Testis (tissue), 3 donors: ENCODE data around the gene VRK1. TPM values are rescaled to one million over a fixed set of nuclear protein-coding genes. Genes with fewer than 3 reads are reported as not detected.

Experiments used
- DNase-seq: peaks from one replicate; pipeline ENCODE4 v3.0.0-alpha.2; 2019
- H3K27ac ChIP-seq, 2 donors: fragments of 200-600 bp; sonication (generic); one replicate each; pipeline ENCODE4 v1.5.1; 2019
- H3K27me3 ChIP-seq: fragments of 200-600 bp; sonication (generic); one replicate; pipeline ENCODE4 v1.5.1; 2019
- H3K36me3 ChIP-seq: fragments of 200-600 bp; sonication (generic); one replicate; pipeline ENCODE4 v1.5.1; 2017; ENCODE audit warnings: low read depth; ENCODE audit errors: missing control alignments
- H3K4me1 ChIP-seq: fragments of 200-600 bp; sonication (generic); one replicate; pipeline ENCODE4 v1.5.1; 2019
- H3K4me3 ChIP-seq, 2 donors: fragments of 200-600 bp; sonication (generic); one replicate each; pipeline ENCODE4 v1.5.1; 2017 to 2019
- H3K9me3 ChIP-seq: fragments of 200-600 bp; sonication (generic); one replicate; pipeline ENCODE4 v1.5.1; 2017
- CTCF ChIP-seq, 3 experiments: fragments of 450-650 bp in 2 of 3; fragments of 200-600 bp in 1 of 3; sonication (generic) in 1 of 3; IDR thresholded peaks; one replicate each; pipeline ENCODE4 v1.5.1; 2016 to 2019; ENCODE audit warnings: antibody characterized with exemption in 3 of 3, mild to moderate bottlenecking in 2 of 3, moderate library complexity in 1 of 3
- POLR2A ChIP-seq: fragments of 450-650 bp; IDR thresholded peaks from one replicate; pipeline ENCODE4 v1.6.1; 2017; ENCODE audit warnings: antibody characterized with exemption, mild to moderate bottlenecking, moderate library complexity
- WGBS, 2 donors: methylation state at CpG; one replicate each; pipeline ENCODE4 v1.1.5; 2018; 5-methylcytosine and 5-hydroxymethylcytosine counted together
- intact Hi-C: fragments of 100-400 bp; cut with DNase I; formaldehyde crosslinking; loops from one replicate; pipeline ENCODE4 v1.15.1; 2023; ENCODE audit warnings: low total_unique reads
- polyA plus RNA-seq: library from polyadenylated mRNA; stranded (reverse); fragments of 350-450 nt; fragmentation: Illumina TruSeq; extraction: RNeasy Lipid Tissue Mini Kit (QIAGEN cat#74804); gene quantifications from one replicate; pipeline ENCODE4 v1.2.3, GENCODE V29; 2014; ENCODE audit warnings: low read depth, low replicate concordance; ENCODE audit not compliant: insufficient read depth
- total RNA-seq, 2 donors: library from RNA; depleted of rRNA; stranded (reverse); fragments of >200 nt; gene quantifications; one replicate each; pipeline ENCODE4 v1.2.3, GENCODE V29; 2016

Gene VRK1
- total and polyA plus RNA-seq, 3 donors from 2014 or later = 44.7 to 52.0 (median 49.2) TPM

GRCh38 chr14:96772929-96773328, 24.3 kb upstream of the VRK1 start:
- peaks cover 14% of the 10 kb centered on the region for H3K4me1 ChIP-seq
- no peaks in the 10 kb centered on the region for H3K27me3 ChIP-seq
- no peak overlapping the region for H3K4me3 ChIP-seq
- no peaks in the 10 kb centered on the region for H3K9me3 ChIP-seq
- no peak overlapping the region for H3K27ac ChIP-seq
- no peak for DNase-seq
- no peaks in the 10 kb centered on the region for H3K36me3 ChIP-seq
- 85 to 88% methylated on average over 5 of the region's 5 CpGs for WGBS, 2 donors
- intact Hi-C loops = no loop called here
- no peak for TF ChIP-seq CTCF (IDR thresholded peaks at IDR 0.05)

DNA sequence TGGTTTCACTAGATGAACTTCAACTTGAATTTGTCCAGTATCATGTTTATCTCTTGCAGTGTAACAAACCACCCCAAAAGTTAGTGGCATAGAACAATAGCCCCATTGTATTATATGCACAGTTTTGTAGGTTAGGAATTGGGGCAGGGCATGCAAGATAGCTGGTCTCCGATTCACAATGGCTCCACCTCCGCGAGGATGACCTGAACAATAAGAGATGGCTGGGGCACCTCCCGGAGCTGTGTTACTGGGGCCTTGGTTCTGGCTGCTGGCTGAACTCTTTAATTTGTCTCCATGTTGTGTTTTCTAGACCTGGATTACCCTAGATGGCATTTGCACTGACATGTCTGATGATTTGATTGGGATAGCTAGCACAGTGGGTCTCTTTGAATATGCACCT, 20.4 kb upstream of the VRK1 start:
- Histone ChIP-seq H3K4me1 (peaks cover 14% of the 10 kb centered on the region), H3K27me3 (no peaks in the 10 kb centered on the region), H3K27ac (peak overlapping the region in 1 of 2 donors; percentile 45), H3K36me3 (no peaks in the 10 kb centered on the region), H3K4me3 (no peak overlapping the region), H3K9me3 (no peaks in the 10 kb centered on the region)
- 62 to 77% methylated on average over 4 of the region's 4 CpGs for WGBS, 2 donors
- DNase-seq = peak; percentile 80
- intact Hi-C loops = no loop called here
- TF ChIP-seq POLR2A (no peak), CTCF (IDR thresholded peaks at IDR 0.05) (no peak)

DNA sequence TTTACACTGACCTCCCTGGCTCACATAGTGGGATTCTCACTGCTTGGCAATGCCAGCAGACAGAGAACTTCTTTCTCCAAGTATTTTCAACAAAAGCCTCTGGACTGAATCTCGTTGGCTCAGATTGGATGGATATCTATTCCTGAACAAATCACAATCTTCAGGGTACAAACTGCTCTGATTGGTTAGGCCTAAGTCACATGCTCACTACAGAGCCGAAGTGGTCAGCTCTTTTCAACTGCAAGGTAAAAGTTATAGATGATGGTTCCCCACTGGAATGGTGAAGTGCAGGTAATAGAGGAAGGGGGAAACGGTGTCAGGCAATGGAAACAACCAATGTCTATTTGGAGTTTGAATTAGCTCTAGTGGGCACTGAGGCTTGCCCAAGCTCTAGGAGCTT, 16.7 kb upstream of the VRK1 start:
- TF ChIP-seq CTCF (IDR thresholded peaks at IDR 0.05) (no peak), POLR2A (no peak)
- intact Hi-C loops = no loop called here
- H3K4me3 ChIP-seq = no peak overlapping the region
- H3K36me3 ChIP-seq = no peaks in the 10 kb centered on the region
- WGBS, 2 donors = 89 to 90% methylated on average over 3 of the region's 3 CpGs
- peaks cover 13% of the 10 kb centered on the region for H3K4me1 ChIP-seq
- H3K9me3 ChIP-seq = no peaks in the 10 kb centered on the region
- DNase-seq = no peak
- H3K27me3 ChIP-seq = no peaks in the 10 kb centered on the region
- H3K27ac ChIP-seq = no peak overlapping the region

DNA sequence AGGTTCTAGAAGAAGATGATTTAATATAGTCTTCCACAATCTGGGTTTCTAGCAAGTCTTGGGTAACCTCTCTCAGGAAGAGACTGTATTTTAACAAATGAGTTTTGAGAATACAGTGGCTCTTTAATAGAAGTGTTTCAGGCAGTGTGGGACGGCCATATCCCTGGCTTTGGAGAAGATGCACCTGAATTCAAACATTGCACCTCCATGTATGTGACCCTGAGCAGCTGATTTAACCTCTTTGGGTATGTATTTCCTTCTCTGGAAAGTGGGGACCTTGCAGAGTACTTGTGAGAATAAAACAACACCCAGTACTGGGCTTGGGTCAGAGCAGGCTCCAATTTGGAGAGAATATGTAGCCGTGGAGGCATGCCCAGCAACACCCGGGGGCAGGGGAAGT, 15.8 kb upstream of the VRK1 start:
- WGBS, 2 donors = 73 to 76% methylated on average over 3 of the region's 3 CpGs
- no peak overlapping the region for H3K27ac ChIP-seq
- TF ChIP-seq CTCF (IDR thresholded peaks at IDR 0.05) = no peak
- TF ChIP-seq POLR2A = no peak
- intact Hi-C loops = no loop called here
- H3K27me3 ChIP-seq = no peaks in the 10 kb centered on the region
- DNase-seq = no peak
- no peaks in the 10 kb centered on the region for H3K9me3 ChIP-seq
- no peaks in the 10 kb centered on the region for H3K36me3 ChIP-seq
- no peak overlapping the region for H3K4me3 ChIP-seq
- H3K4me1 ChIP-seq = peaks cover 4% of the 10 kb centered on the region

- Histone ChIP-seq H3K4me1 (peaks cover 3% of the 10 kb centered on the region), H3K4me3 (no peak overlapping the region), H3K9me3 (no peaks in the 10 kb centered on the region), H3K36me3 (no peaks in the 10 kb centered on the region), H3K27ac (no peak overlapping the region), H3K27me3 (no peaks in the 10 kb centered on the region)
- no peak for DNase-seq
- TF ChIP-seq CTCF (IDR thresholded peaks at IDR 0.05) = no peak
- no peak for TF ChIP-seq POLR2A
- intact Hi-C loops = no loop called here
- 88 to 90% methylated on average over 8 of the region's 8 CpGs for WGBS, 2 donors
These were observed 14.7 kb upstream of the VRK1 start for GRCh38 chr14:96782436-96782835.
